Cardiac muscle cell (in vitro differentiated cells and primary cell): Measurements from ENCODE around the gene ING3. TPM values are rescaled to one million over a fixed set of nuclear protein-coding genes. Genes with fewer than 3 reads are reported as not detected.

ENCODE experiments used
- DNase-seq, 2 donors: peaks; one replicate each; pipeline versions ENCODE4 v3.0.0 to v3.0.0-alpha.2; 2010 to 2017; ENCODE audit warnings: low read depth in 1 of 2, low spot score in 1 of 2
- H3K27ac ChIP-seq: fragments of 200-600 bp; sonication (generic); 2 replicates; pipeline ENCODE4 v1.5.1; 2016
- H3K27me3 ChIP-seq: fragments of 200-600 bp; sonication (generic); 2 replicates; pipeline ENCODE4 v1.6.0; 2016; ENCODE audit warnings: control low read depth
- H3K36me3 ChIP-seq: fragments of 200-600 bp; sonication (generic); 2 replicates; pipeline ENCODE4 v1.5.1; 2016; ENCODE audit warnings: control low read depth
- H3K4me1 ChIP-seq: fragments of 200-600 bp; sonication (generic); 2 replicates; pipeline ENCODE4 v1.8.1; 2017; ENCODE audit warnings: low read depth, mild to moderate bottlenecking, mixed run types
- H3K4me3 ChIP-seq: fragments of 200-600 bp; sonication (generic); 2 replicates; pipeline ENCODE4 v1.5.1; 2016; ENCODE audit warnings: mild to moderate bottlenecking
- H3K9me3 ChIP-seq: fragments of 200-600 bp; sonication (generic); 2 replicates; pipeline ENCODE4 v1.5.1; 2017; ENCODE audit warnings: low read depth, mild to moderate bottlenecking, control low read depth
- CTCF ChIP-seq: IDR thresholded peaks from 2 replicates; pipeline ENCODE4 v1.5.1; 2012; ENCODE audit warnings: low read depth, mild to moderate bottlenecking, low read length
- polyA plus RNA-seq: library from polyadenylated mRNA; unstranded; fragments of >200 nt; fragmentation: Nextera tagmentation; extraction: Ambion mirVana; gene quantifications from 2 replicates; pipeline ENCODE4 v1.2.1, GENCODE V29; 2016
- total RNA-seq: library from RNA; depleted of rRNA; stranded (reverse); fragments of >200 nt; gene quantifications from 2 replicates; pipeline ENCODE4 v1.2.3, GENCODE V29; 2016

The ING3 gene
- total RNA-seq (10.7 and 15.5 TPM in 2 replicates), polyA plus RNA-seq (12.2 and 18.4 TPM in 2 replicates)

GRCh38 chr7:120950539-120951308 lies at the start of gene ING3:
Gene ING3 (plus strand): TSS chr7:120950777. CDS start chr7:120950897, 120 bp downstream.
- no peaks in the 10 kb centered on the region for H3K27me3 ChIP-seq
- H3K27ac ChIP-seq, result peak within 1 kb of the TSS; percentile 100
- no peaks in the 10 kb centered on the region for H3K9me3 ChIP-seq
- H3K36me3 ChIP-seq, result peaks cover 5% of the 10 kb centered on the region
- DNase-seq, result peak; percentile 98 to 99
- H3K4me3 ChIP-seq, result peak within 1 kb of the TSS; percentile 56
- H3K4me1 ChIP-seq, result peaks cover 13% of the 10 kb centered on the region
- no peak for TF ChIP-seq CTCF

- no peak for TF ChIP-seq CTCF
- DNase-seq, result no peak
- no peak overlapping the region for H3K27ac ChIP-seq
- no peaks in the 10 kb centered on the region for H3K4me1 ChIP-seq
- H3K9me3 ChIP-seq, result no peaks in the 10 kb centered on the region
- H3K36me3 ChIP-seq, result no peaks in the 10 kb centered on the region
- H3K4me3 ChIP-seq, result no peak overlapping the region
- H3K27me3 ChIP-seq, result no peaks in the 10 kb centered on the region
Observed at GRCh38 chr7:120915314-120916105, 35.1 kb upstream of the ING3 start.

GRCh38 chr7:120916121-120916520 lies 34.5 kb upstream of the ING3 start:
- Histone ChIP-seq H3K36me3 (no peaks in the 10 kb centered on the region), H3K4me3 (no peak overlapping the region), H3K4me1 (no peaks in the 10 kb centered on the region), H3K27me3 (no peaks in the 10 kb centered on the region), H3K9me3 (no peaks in the 10 kb centered on the region), H3K27ac (no peak overlapping the region)
- no peak for TF ChIP-seq CTCF
- DNase-seq, result peak in 1 of 2 donors; percentile 38

GRCh38 chr7:120916538-120916937 lies 34.0 kb upstream of the ING3 start:
- Histone ChIP-seq H3K36me3 (no peaks in the 10 kb centered on the region), H3K4me3 (no peak overlapping the region), H3K27ac (no peak overlapping the region), H3K9me3 (no peaks in the 10 kb centered on the region), H3K27me3 (no peaks in the 10 kb centered on the region), H3K4me1 (no peaks in the 10 kb centered on the region)
- no peak for TF ChIP-seq CTCF
- no peak for DNase-seq

GRCh38 chr7:120919466-120919865 lies 31.1 kb upstream of the ING3 start:
- Histone ChIP-seq H3K36me3 (no peaks in the 10 kb centered on the region), H3K4me3 (no peak overlapping the region), H3K4me1 (no peaks in the 10 kb centered on the region), H3K9me3 (no peaks in the 10 kb centered on the region), H3K27me3 (no peaks in the 10 kb centered on the region), H3K27ac (no peak overlapping the region)
- no peak for DNase-seq
- TF ChIP-seq CTCF, result no peak
